ENCODE results near the gene YES1. TPM values are rescaled to one million over a fixed set of nuclear protein-coding genes. Genes with fewer than 3 reads are reported as not detected.
"Not testable (repeated sequence)": the region's sequence is repeated elsewhere in the genome, so short reads cannot be mapped to it uniquely, and the experiment has no call there.

Gene YES1
- total and polyA plus RNA-seq, 2 of the 8 experiments (the other 6 are each of a cell fraction or from before 2014, with no cell fraction given): 14.8 to 94.3 TPM

DNA sequence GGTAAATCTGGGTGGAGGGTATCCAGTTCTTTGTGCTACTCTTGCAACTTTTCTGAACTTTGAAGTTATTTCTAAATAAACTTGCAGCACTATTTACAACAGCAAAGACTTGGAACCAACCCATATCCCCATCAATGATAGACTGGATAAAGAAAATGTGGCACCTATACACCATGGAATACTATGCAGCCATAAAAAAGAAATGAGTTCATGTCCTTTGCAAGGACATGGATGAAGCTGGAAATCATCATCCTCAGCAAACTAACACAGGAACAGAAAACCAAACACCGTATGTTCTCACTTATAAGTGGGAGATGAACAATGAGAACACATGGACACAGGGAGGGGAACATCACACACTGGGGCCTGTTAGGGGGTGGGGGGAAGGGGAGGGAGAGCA, 16.7 kb downstream of the YES1 start:
- H3K79me2 ChIP-seq (ENCODE audit: control insufficient read depth in 1 of 2, insufficient read depth in 2 of 2, low read length in 2 of 2): peaks cover 0 to 94% of the 10 kb centered on the region in 2 experiments
- H3K23me2 ChIP-seq (ENCODE audit: low read depth, low read length); H3K79me1 ChIP-seq (ENCODE audit: low read depth, low read length); H4K20me1 ChIP-seq (replicated peaks in 1 of 2; ENCODE audit: control insufficient read depth in 1 of 2, insufficient read depth in 2 of 2, low read length in 2 of 2); H3K4ac ChIP-seq (replicated peaks; ENCODE audit: insufficient read length, low read depth, low read length); H3K18ac ChIP-seq (ENCODE audit: extremely low read depth, low read length); H2AK5ac ChIP-seq (ENCODE audit: low read depth, low read length); H3K56ac ChIP-seq (replicated peaks; ENCODE audit: insufficient read length, low read depth, low read length); H4K91ac ChIP-seq (replicated peaks; ENCODE audit: insufficient read length, low read length); DNase-seq (ENCODE audit: low read depth in 1 of 2, low spot score in 2 of 2); H3K9me3 ChIP-seq (ENCODE audit: insufficient read depth in 2 of 2, low read depth in 1 of 2, low read length in 1 of 2); H2BK15ac ChIP-seq (ENCODE audit: low read length); H3K4me2 ChIP-seq (ENCODE audit: insufficient read depth in 1 of 2, low read depth in 2 of 2, low read length in 2 of 2); H2AFZ ChIP-seq (ENCODE audit: low read length); H2BK5ac ChIP-seq (ENCODE audit: low read depth, low read length); H3K27ac ChIP-seq (ENCODE audit: low read depth, low read length); H3K9ac ChIP-seq (replicated peaks in 1 of 4; ENCODE audit: extremely low read depth in 1 of 4, low read depth in 3 of 4, low read length in 3 of 4); H2BK20ac ChIP-seq (ENCODE audit: low read length); POLR2A ChIA-PET (ENCODE audit: partially characterized antibody); FAIRE-seq; H3K4me3 ChIP-seq (ENCODE audit: extremely low read depth in 1 of 4, insufficient read depth in 2 of 4, low read depth in 3 of 4, low read length in 4 of 4); H3K27me3 ChIP-seq (replicated peaks in 1 of 4; ENCODE audit: control insufficient read depth in 3 of 4, extremely low read depth in 1 of 4, insufficient read depth in 3 of 4, low read length in 3 of 4); H3K36me3 ChIP-seq (ENCODE audit: control insufficient read depth in 2 of 4, insufficient read depth in 4 of 4, low read length in 3 of 4); H2BK120ac ChIP-seq (replicated peaks; ENCODE audit: low read depth, low read length); H2BK12ac ChIP-seq (ENCODE audit: low read depth, low read length); H3K14ac ChIP-seq (ENCODE audit: insufficient read length); H3K23ac ChIP-seq (ENCODE audit: insufficient read length); H4K5ac ChIP-seq (ENCODE audit: insufficient read length, low read depth, low read length); H4K8ac ChIP-seq (ENCODE audit: extremely low read depth, insufficient read depth, low read length); H3K4me1 ChIP-seq (replicated peaks in 1 of 4; ENCODE audit: control insufficient read depth in 3 of 4, insufficient read depth in 4 of 4, low read length in 3 of 4): not testable (repeated sequence)
- CTCF ChIA-PET (ENCODE audit: partially characterized antibody): interaction anchor here (0.9 kb wide), 1 partner anchor 60 kb away, joined by 3 read pairs; no protein-coding TSS in a partner anchor
- WGBS, 2 experiments (ENCODE audit: extremely low coverage in 1 of 2, insufficient coverage in 1 of 2, insufficient read length in 1 of 2, insufficient replicate concordance in 2 of 2, low coverage in 1 of 2, low lambda C conversion rate in 2 of 2, missing lambda C conversion rate in 1 of 2): 100% methylated on average over 1 of the region's 1 CpG; no CpG with 5 or more reads in 1 of the 2 experiments
